MCF 10A (cell line): ENCODE results near the gene SCAP. TPM values are rescaled to one million over a fixed set of nuclear protein-coding genes. Genes with fewer than 3 reads are reported as not detected.

Source experiments
- BruUV-seq: library from RNA; stranded (reverse); fragments of 400-500 nt; replicated peaks from 2 replicates; lab custom pipeline; 2021; lab: Mats Ljungman, UMichigan
- CTCF ChIA-PET: fragments of 300-600 bp; sonication (Branson Sonifier 250); formaldehyde crosslinking; extraction: SDS; loops from one replicate; lab custom pipeline; 2021; ENCODE audit warnings: antibody characterized with exemption, inconsistent platforms; lab: Yijun Ruan, JAX
- POLR2A ChIA-PET: fragments of 300-600, 350-650 bp; sonication (Branson Sonifier 250); formaldehyde crosslinking; extraction: SDS; loops from one replicate; lab custom pipeline; 2020; ENCODE audit warnings: antibody characterized with exemption, inconsistent platforms; lab: Yijun Ruan, JAX
- DNase-seq: peaks from one replicate; pipeline ENCODE4 v3.0.0-alpha.2; 2018; ENCODE audit not compliant: unreplicated experiment
- H3K27ac Mint-ChIP-seq: one replicate; pipeline ENCODE4 v1.8.0; 2022; ENCODE audit warnings: mild to moderate bottlenecking, low read depth, mixed read lengths; ENCODE audit not compliant: unreplicated experiment
- H3K27me3 Mint-ChIP-seq: one replicate; pipeline ENCODE4 v1.8.0; 2022; ENCODE audit warnings: mixed read lengths; ENCODE audit not compliant: insufficient read depth, unreplicated experiment
- H3K36me3 Mint-ChIP-seq: one replicate; pipeline ENCODE4 v1.8.0; 2022; ENCODE audit warnings: mild to moderate bottlenecking, moderate library complexity, mixed read lengths; ENCODE audit not compliant: insufficient read depth, unreplicated experiment
- H3K4me1 Mint-ChIP-seq: one replicate; pipeline ENCODE4 v1.8.0; 2022; ENCODE audit warnings: mixed read lengths; ENCODE audit not compliant: insufficient read depth, unreplicated experiment
- H3K4me3 Mint-ChIP-seq: one replicate; pipeline ENCODE4 v1.8.0; 2022; ENCODE audit warnings: mild to moderate bottlenecking, moderate library complexity, mixed read lengths; ENCODE audit not compliant: unreplicated experiment
- H3K9me3 Mint-ChIP-seq: one replicate; pipeline ENCODE4 v1.8.0; 2022; ENCODE audit warnings: mixed read lengths; ENCODE audit not compliant: unreplicated experiment
- CTCF ChIP-seq: fragments of 200-600 bp; IDR thresholded peaks from one replicate; pipeline ENCODE4 v1.8.0; 2022; ENCODE audit warnings: antibody characterized with exemption, mild to moderate bottlenecking; ENCODE audit not compliant: unreplicated experiment
- intact Hi-C: fragments of 100-400 bp; cut with micrococcal nuclease; formaldehyde crosslinking; loops from 2 replicates; pipeline ENCODE4 v1.14.1; 2022
- total RNA-seq: library from RNA; stranded (reverse); gene quantifications from 2 replicates; pipeline ENCODE4 v1.2.3, GENCODE V29; 2022

The SCAP gene
- total RNA-seq, 1 experiment from 2014 or later = 87.8 TPM

- H3K4me1 Mint-ChIP-seq = peaks cover 10% of the 10 kb centered on the region
- no peaks in the 10 kb centered on the region for H3K27me3 Mint-ChIP-seq
- no peak for TF ChIP-seq CTCF
- CTCF ChIA-PET = no interaction called here
- H3K4me3 Mint-ChIP-seq = no peak overlapping the region
- H3K27ac Mint-ChIP-seq = no peak overlapping the region
- intact Hi-C loops = no loop called here
- H3K36me3 Mint-ChIP-seq = peaks cover 64% of the 10 kb centered on the region
- no TSS peak for BruUV-seq
- POLR2A ChIA-PET = interaction anchor here (0.6 kb wide), 1 partner anchor 72 kb away, joined by 3 read pairs; no protein-coding TSS in a partner anchor
- no peaks in the 10 kb centered on the region for H3K9me3 Mint-ChIP-seq
- no peak for DNase-seq
These were observed 64.7 kb downstream of the SCAP start for GRCh38 chr3:47410801-47411646.

- intact Hi-C loops = no loop called here
- CTCF ChIA-PET = interaction anchor here (0.5 to 1.8 kb wide), 2 partner anchors 11 to 378 kb away, joined by 6 to 7 read pairs; no protein-coding TSS in a partner anchor
- no peak overlapping the region for H3K4me3 Mint-ChIP-seq
These were observed 65.4 kb downstream of the SCAP start for GRCh38 chr3:47410417-47410720.

DNA sequence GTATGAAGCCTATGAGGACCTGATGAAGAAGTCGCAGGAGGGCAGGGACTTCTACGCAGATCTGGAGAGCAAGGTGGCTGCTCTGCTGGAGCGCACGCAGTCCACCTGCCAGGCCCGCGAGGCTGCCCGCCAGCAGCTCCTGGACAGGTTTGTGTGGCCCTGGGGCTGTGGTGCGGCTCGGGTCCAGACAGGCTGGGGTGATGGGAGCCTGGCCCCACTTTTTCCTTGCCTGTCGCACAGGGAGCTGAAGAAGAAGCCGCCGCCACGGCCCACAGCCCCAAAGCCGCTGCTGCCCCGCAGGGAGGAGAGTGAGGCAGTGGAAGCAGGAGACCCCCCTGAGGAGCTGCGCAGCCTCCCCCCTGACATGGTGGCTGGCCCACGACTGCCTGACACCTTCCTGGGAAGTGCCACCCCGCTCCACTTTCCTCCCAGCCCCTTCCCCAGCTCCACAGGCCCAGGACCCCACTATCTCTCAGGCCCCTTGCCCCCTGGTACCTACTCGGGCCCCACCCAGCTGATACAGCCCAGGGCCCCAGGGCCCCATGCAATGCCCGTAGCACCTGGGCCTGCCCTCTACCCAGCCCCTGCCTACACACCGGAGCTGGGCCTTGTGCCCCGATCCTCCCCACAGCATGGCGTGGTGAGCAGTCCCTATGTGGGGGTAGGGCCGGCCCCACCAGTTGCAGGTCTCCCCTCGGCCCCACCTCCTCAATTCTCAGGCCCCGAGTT is 65.9 kb downstream of the SCAP start:
- CTCF ChIA-PET = interaction anchor here (0.5 to 1.8 kb wide), 2 partner anchors 11 to 378 kb away, joined by 6 to 7 read pairs; no protein-coding TSS in a partner anchor
- POLR2A ChIA-PET = no interaction called here
- intact Hi-C loops = no loop called here
- Mint-ChIP-seq H3K4me1 (peaks cover 18% of the 10 kb centered on the region), H3K36me3 (peaks cover 57% of the 10 kb centered on the region), H3K27me3 (no peaks in the 10 kb centered on the region), H3K9me3 (no peaks in the 10 kb centered on the region), H3K27ac (no peak overlapping the region), H3K4me3 (no peak overlapping the region)
- no peak for DNase-seq
- no TSS peak for BruUV-seq
- TF ChIP-seq CTCF = no peak

More at GRCh38 chr3:47410417-47410720, 65.4 kb downstream of the SCAP start:
- H3K9me3 Mint-ChIP-seq = no peaks in the 10 kb centered on the region
- no TSS peak for BruUV-seq
- peaks cover 57% of the 10 kb centered on the region for H3K36me3 Mint-ChIP-seq
- POLR2A ChIA-PET = no interaction called here
- H3K27ac Mint-ChIP-seq = no peak overlapping the region
- DNase-seq = no peak
- no peaks in the 10 kb centered on the region for H3K27me3 Mint-ChIP-seq
- H3K4me1 Mint-ChIP-seq = peaks cover 12% of the 10 kb centered on the region
- no peak for TF ChIP-seq CTCF

DNA sequence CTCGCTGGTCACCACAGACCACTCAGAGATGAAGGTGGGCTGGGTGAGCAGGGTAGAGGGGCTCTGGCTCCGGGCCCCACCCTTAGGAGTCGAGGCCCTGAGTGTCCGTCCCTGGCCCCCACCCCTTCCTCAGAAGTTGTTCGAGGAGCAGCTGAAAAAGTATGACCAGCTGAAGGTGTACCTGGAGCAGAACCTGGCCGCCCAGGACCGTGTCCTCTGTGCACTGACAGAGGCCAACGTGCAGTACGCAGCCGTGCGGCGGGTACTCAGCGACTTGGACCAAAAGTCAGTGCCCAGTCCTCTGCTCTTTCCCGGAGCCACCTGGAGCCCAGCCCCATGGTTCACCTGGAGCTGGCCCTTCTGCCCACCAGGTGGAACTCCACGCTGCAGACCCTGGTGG is 66.5 kb downstream of the SCAP start:
- CTCF ChIA-PET = interaction anchor here (1.8 kb wide), 1 partner anchor 12 kb away, joined by 6 read pairs; no protein-coding TSS in a partner anchor
- DNase-seq = no peak
- Mint-ChIP-seq H3K36me3 (peaks cover 55% of the 10 kb centered on the region), H3K27me3 (no peaks in the 10 kb centered on the region), H3K4me3 (no peak overlapping the region), H3K4me1 (peaks cover 18% of the 10 kb centered on the region), H3K9me3 (no peaks in the 10 kb centered on the region), H3K27ac (no peak overlapping the region)
- no peak for TF ChIP-seq CTCF
- intact Hi-C loops = no loop called here
- no TSS peak for BruUV-seq
- POLR2A ChIA-PET = no interaction called here
